Activated naive CD4-positive, alpha-beta T cell (primary cell): ENCODE data around the gene RAF1.
"Not testable (repeated sequence)": the region's sequence is repeated elsewhere in the genome, so short reads cannot be mapped to it uniquely, and the experiment has no call there.

Source experiments
- DNase-seq, 4 experiments: peaks; one replicate each; lab custom pipeline; 2025; lab: John Stamatoyannopoulos, UW

The RAF1 gene

GRCh38 chr3:12675115-12675810 is 11.3 kb upstream of the RAF1 start:
- DNase-seq: no peak

GRCh38 chr3:12673956-12674736 is 10.2 kb upstream of the RAF1 start:
- not testable (repeated sequence) for DNase-seq

- no peak for DNase-seq
Measured at GRCh38 chr3:12671120-12671450, 7.2 kb upstream of the RAF1 start.

GRCh38 chr3:12670365-12671119 is 6.6 kb upstream of the RAF1 start:
- no peak for DNase-seq

GRCh38 chr3:12663401-12663935 is 449 bp downstream of the RAF1 start:
- DNase-seq: peak in 2 of 4 experiments; percentile 47 to 68

- DNase-seq: peak in 2 of 4 experiments; percentile 5 to 20
Measured at GRCh38 chr3:12662593-12663400, 1.1 kb downstream of the RAF1 start.

GRCh38 chr3:12661926-12662592 is 1.9 kb downstream of the RAF1 start:
- no peak for DNase-seq

- DNase-seq: not testable (repeated sequence)
Measured at GRCh38 chr3:12661375-12661774, 2.5 kb downstream of the RAF1 start.

- no peak for DNase-seq
Measured at GRCh38 chr3:12660196-12660595, 3.7 kb downstream of the RAF1 start.

- DNase-seq: no peak
Measured at GRCh38 chr3:12659316-12660015, 4.5 kb downstream of the RAF1 start.

- no peak for DNase-seq
Measured at GRCh38 chr3:12658593-12659058, 5.3 kb downstream of the RAF1 start.

- no peak for DNase-seq
Measured at GRCh38 chr3:12656850-12657249, 7.1 kb downstream of the RAF1 start.

- DNase-seq: no peak
Measured at GRCh38 chr3:12656193-12656592, 7.7 kb downstream of the RAF1 start.

GRCh38 chr3:12655701-12656100 is 8.2 kb downstream of the RAF1 start:
- no peak for DNase-seq

GRCh38 chr3:12653747-12654146 is 10.2 kb downstream of the RAF1 start:
- DNase-seq: no peak

GRCh38 chr3:12648384-12648959 is 15.4 kb downstream of the RAF1 start:
- DNase-seq: no peak

- no peak for DNase-seq
Measured at GRCh38 chr3:12644331-12644937, 19.5 kb downstream of the RAF1 start.

- no peak for DNase-seq
Measured at GRCh38 chr3:12643724-12644123, 20.2 kb downstream of the RAF1 start.

GRCh38 chr3:12643010-12643380 is 20.9 kb downstream of the RAF1 start:
- DNase-seq: no peak

- DNase-seq: not testable (repeated sequence)
Measured at GRCh38 chr3:12640853-12641252, 23.1 kb downstream of the RAF1 start.
